Endothelial cell of umbilical vein (primary cell): ENCODE measurements around the gene PRICKLE3. TPM values are rescaled to one million over a fixed set of nuclear protein-coding genes. Genes with fewer than 3 reads are reported as not detected.

Source experiments
- BruUV-seq: library from RNA; stranded (reverse); fragments of 400-500 nt; replicated peaks from 2 replicates; lab custom pipeline; 2021; lab: Mats Ljungman, UMichigan
- CTCF ChIA-PET: fragments of 300-600, 350-600 bp; sonication (Branson Sonifier 250); formaldehyde crosslinking; loops from one replicate; lab custom pipeline; 2021; ENCODE audit warnings: antibody characterized with exemption, inconsistent platforms; lab: Charles Lee
- POLR2A ChIA-PET: fragments of 300-600, 350-600 bp; sonication (Branson Sonifier 250); formaldehyde crosslinking; loops from one replicate; lab custom pipeline; 2021; ENCODE audit warnings: antibody characterized with exemption, inconsistent platforms; lab: Charles Lee
- DNase-seq: peaks from one replicate; pipeline ENCODE4 v3.0.0-alpha.2; 2011; ENCODE audit warnings: low read depth, low spot score
- FAIRE-seq: peaks from 2 replicates; lab custom pipeline; 2011; peaks lifted over from hg19 to GRCh38; lab: Jason Lieb, UNC
- H2AFZ ChIP-seq: 2 replicates; pipeline ENCODE4 v1.6.0; 2012; ENCODE audit warnings: low read depth, low read length, control low read depth, inconsistent platforms
- H3K27ac ChIP-seq: 2 replicates; pipeline ENCODE4 v1.5.1; 2011; ENCODE audit warnings: low read depth, mild to moderate bottlenecking, control low read depth, low read length, moderate library complexity; ENCODE audit not compliant: insufficient read depth
- H3K27me3 ChIP-seq, 2 experiments: 2 replicates each; pipeline versions ENCODE4 v1.6.0 to v1.6.1; 2011; ENCODE audit warnings: low read length in 2 of 2, mixed read lengths in 1 of 2; ENCODE audit not compliant: control insufficient read depth in 2 of 2, insufficient read depth in 2 of 2
- H3K36me3 ChIP-seq, 2 experiments: 2 replicates in 1 of 2; 3 replicates in 1 of 2; pipeline ENCODE4 v1.5.1; 2011; ENCODE audit warnings: low read length in 2 of 2, mild to moderate bottlenecking in 1 of 2, moderate library complexity in 1 of 2; ENCODE audit not compliant: control insufficient read depth in 2 of 2, insufficient read depth in 2 of 2; ENCODE audit errors: extremely low read depth in 1 of 2
- H3K4me1 ChIP-seq: 3 replicates; pipeline ENCODE4 v1.5.1; 2011; ENCODE audit warnings: mild to moderate bottlenecking, low read length; ENCODE audit not compliant: control insufficient read depth, insufficient read depth; ENCODE audit errors: extremely low read depth
- H3K4me2 ChIP-seq: 2 replicates; pipeline ENCODE4 v1.6.1; 2011; ENCODE audit warnings: low read length, control low read depth, mixed read lengths; ENCODE audit not compliant: insufficient read depth
- H3K4me3 ChIP-seq, 3 experiments: fragments of 200-600 bp in 1 of 3; sonication (generic), shearing (Covaris generic) in 1 of 3; replicated peaks in 1 of 3; 2 replicates each; pipeline ENCODE4 v1.5.1; 2011 to 2016; ENCODE audit warnings: control low read depth in 3 of 3, low read length in 3 of 3, mild to moderate bottlenecking in 2 of 3, inconsistent platforms in 1 of 3, low read depth in 1 of 3, moderate library complexity in 1 of 3; ENCODE audit not compliant: insufficient read depth in 1 of 3
- H3K79me2 ChIP-seq: 2 replicates; pipeline ENCODE4 v1.6.0; 2012; ENCODE audit warnings: low read length, inconsistent platforms; ENCODE audit not compliant: control insufficient read depth, insufficient read depth
- H3K9ac ChIP-seq: replicated peaks from 2 replicates; pipeline ENCODE3; 2011; ENCODE audit warnings: low read length, control low read depth; ENCODE audit not compliant: insufficient read depth; ENCODE audit errors: extremely low read depth
- H3K9me1 ChIP-seq: replicated peaks from 3 replicates; pipeline ENCODE4 v1.6.0; 2011; ENCODE audit warnings: mild to moderate bottlenecking, low read length; ENCODE audit not compliant: control insufficient read depth, insufficient read depth; ENCODE audit errors: extremely low read depth
- H3K9me3 ChIP-seq: replicated peaks from 2 replicates; pipeline ENCODE4 v1.5.1; 2012; ENCODE audit warnings: low read length, inconsistent platforms; ENCODE audit not compliant: control insufficient read depth, insufficient read depth
- H4K20me1 ChIP-seq: replicated peaks from 2 replicates; pipeline ENCODE3; 2011; ENCODE audit warnings: mild to moderate bottlenecking, low read length; ENCODE audit not compliant: control insufficient read depth, insufficient read depth; ENCODE audit errors: extremely low read depth
- CTCF ChIP-seq, 2 donors: IDR thresholded peaks; 1 replicate in 1 of 2; 2 replicates in 1 of 2; pipeline ENCODE4 v1.5.1; 2011; ENCODE audit warnings: low read length in 2 of 2, mild to moderate bottlenecking in 2 of 2, moderate library complexity in 2 of 2, control low read depth in 1 of 2, inconsistent platforms in 1 of 2, low read depth in 1 of 2; ENCODE audit not compliant: insufficient read depth in 1 of 2; ENCODE audit errors: extremely low read depth in 1 of 2
- EZH2 ChIP-seq: IDR thresholded peaks from 2 replicates; pipeline ENCODE4 v1.6.1; 2012; ENCODE audit warnings: borderline replicate concordance, low read depth, mild to moderate bottlenecking, moderate library complexity, low read length, inconsistent platforms; ENCODE audit not compliant: severe bottlenecking
- FOS ChIP-seq: IDR thresholded peaks from 2 replicates; pipeline ENCODE4 v1.6.1; 2011; ENCODE audit warnings: mild to moderate bottlenecking, low read length, moderate library complexity, borderline replicate concordance; ENCODE audit not compliant: insufficient read depth
- GATA2 ChIP-seq: IDR thresholded peaks from 2 replicates; pipeline ENCODE4 v1.7.0; 2011; ENCODE audit warnings: low read depth, mild to moderate bottlenecking, moderate library complexity, mixed read lengths, low read length; ENCODE audit not compliant: insufficient read length, insufficient read depth
- JUN ChIP-seq: IDR thresholded peaks from 2 replicates; pipeline ENCODE4 v1.6.1; 2011; ENCODE audit warnings: borderline replicate concordance, low read depth; ENCODE audit not compliant: insufficient read length, insufficient read depth
- MAX ChIP-seq: IDR thresholded peaks from 2 replicates; pipeline ENCODE4 v1.6.1; 2011; ENCODE audit not compliant: insufficient read depth, insufficient read length
- MYC ChIP-seq: IDR thresholded peaks from one replicate; pipeline ENCODE4 v1.6.1; 2011; ENCODE audit warnings: mild to moderate bottlenecking, low read depth, low read length
- POLR2A ChIP-seq: IDR thresholded peaks from 2 replicates; pipeline ENCODE4 v1.6.1; 2012; ENCODE audit warnings: low read depth, mild to moderate bottlenecking, control low read depth, low read length
- POLR2AphosphoS5 ChIP-seq: IDR thresholded peaks from 2 replicates; pipeline ENCODE4 v1.6.1; 2012; ENCODE audit warnings: low read depth, mild to moderate bottlenecking, control low read depth, low read length, moderate library complexity; ENCODE audit not compliant: insufficient read depth
- dilution Hi-C: fragments of 300-500 bp; cut with MboI; formaldehyde crosslinking; loops from one replicate; pipeline ENCODE4 v1.15.0; 2019; ENCODE audit warnings: low sequenced_read_pairs; ENCODE audit not compliant: extremely low pct_ligation_motif_present
- intact Hi-C: fragments of 100-400 bp; cut with micrococcal nuclease; formaldehyde crosslinking; loops from one replicate; pipeline ENCODE4 v1.10.0; 2022
- polyA plus RNA-seq, 4 experiments: library from polyadenylated mRNA; depleted of rRNA in 3 of 4; stranded (reverse) in 3 of 4; unstranded in 1 of 4; fragments of >200 nt; gene quantifications; 2 replicates each; pipeline versions ENCODE4 v1.2.1 to v1.2.3, GENCODE V29; 2011 to 2012; ENCODE audit warnings: missing spikeins in 1 of 4
- total RNA-seq: library from RNA; stranded (reverse); gene quantifications from 2 replicates; pipeline ENCODE4 v1.2.3, GENCODE V29; 2021

PRICKLE3 gene
- total and polyA plus RNA-seq, 2 donors (not counting 3 experiments of a cell fraction or from before 2014, with no cell fraction given): 6.8 to 15.0 TPM

GRCh38 chrX:49179358-49179757, 6.8 kb downstream of the PRICKLE3 start:
- intact Hi-C loops (no loop called here), dilution Hi-C loops (no loop called here)
- Histone ChIP-seq H3K9me3 (no peaks in the 10 kb centered on the region), H3K79me2 (peaks cover 4% of the 10 kb centered on the region), H3K9me1 (no peaks in the 10 kb centered on the region), H3K27me3 (no peaks in the 10 kb centered on the region), H3K36me3 (peaks cover 0 to 6% of the 10 kb centered on the region in 2 experiments), H3K4me3 (no peak overlapping the region), H3K4me1 (peaks cover 2% of the 10 kb centered on the region), H2AFZ (no peak overlapping the region), H3K9ac (no peak overlapping the region), H3K27ac (no peak overlapping the region), H3K4me2 (no peak overlapping the region), H4K20me1 (no peaks in the 10 kb centered on the region)
- TF ChIP-seq JUN: no peak
- ChIA-PET POLR2A (no interaction called here), CTCF (interaction anchor here (1.5 kb wide), 1 partner anchor 39 kb away, joined by 3 read pairs; no protein-coding TSS in a partner anchor)
- DNase-seq (no peak), FAIRE-seq (no peak)
- no TSS peak for BruUV-seq

GRCh38 chrX:49178537-49178936, 7.6 kb downstream of the PRICKLE3 start:
- Histone ChIP-seq H4K20me1 (no peaks in the 10 kb centered on the region), H3K9me3 (no peaks in the 10 kb centered on the region), H2AFZ (no peak overlapping the region), H3K36me3 (peaks cover 0 to 6% of the 10 kb centered on the region in 2 experiments), H3K4me1 (no peaks in the 10 kb centered on the region), H3K27me3 (no peaks in the 10 kb centered on the region), H3K4me2 (no peak overlapping the region), H3K9ac (no peak overlapping the region), H3K9me1 (no peaks in the 10 kb centered on the region), H3K27ac (no peak overlapping the region), H3K79me2 (peaks cover 9% of the 10 kb centered on the region), H3K4me3 (no peak overlapping the region)
- TF ChIP-seq CTCF (IDR thresholded peaks at IDR 0.05; ENCODE audit: extremely low read depth in 1 of 2, insufficient read depth in 1 of 2, low read depth in 1 of 2, low read length in 2 of 2) (no peak), POLR2A (no peak), EZH2 (no peak), MAX (no peak), JUN (no peak), POLR2AphosphoS5 (no peak), MYC (no peak), GATA2 (no peak), FOS (no peak)
- intact Hi-C loops (no loop called here), dilution Hi-C loops (no loop called here)
- no TSS peak for BruUV-seq
- no peak for DNase-seq
- peak; percentile 59 for FAIRE-seq
- POLR2A ChIA-PET: no interaction called here
- CTCF ChIA-PET: no interaction called here
